COR-L47 (cell line): ENCODE data around the gene NUP98.
"Not testable (repeated sequence)": the region's sequence is repeated elsewhere in the genome, so short reads cannot be mapped to it uniquely, and the experiment has no call there.

Source experiments
- DNase-seq: peaks from one replicate; lab custom pipeline; 2025; lab: John Stamatoyannopoulos, UW

The NUP98 gene

GRCh38 chr11:3799143-3799542 lies 1.8 kb upstream of the NUP98 start:
- no peak for DNase-seq

DNA sequence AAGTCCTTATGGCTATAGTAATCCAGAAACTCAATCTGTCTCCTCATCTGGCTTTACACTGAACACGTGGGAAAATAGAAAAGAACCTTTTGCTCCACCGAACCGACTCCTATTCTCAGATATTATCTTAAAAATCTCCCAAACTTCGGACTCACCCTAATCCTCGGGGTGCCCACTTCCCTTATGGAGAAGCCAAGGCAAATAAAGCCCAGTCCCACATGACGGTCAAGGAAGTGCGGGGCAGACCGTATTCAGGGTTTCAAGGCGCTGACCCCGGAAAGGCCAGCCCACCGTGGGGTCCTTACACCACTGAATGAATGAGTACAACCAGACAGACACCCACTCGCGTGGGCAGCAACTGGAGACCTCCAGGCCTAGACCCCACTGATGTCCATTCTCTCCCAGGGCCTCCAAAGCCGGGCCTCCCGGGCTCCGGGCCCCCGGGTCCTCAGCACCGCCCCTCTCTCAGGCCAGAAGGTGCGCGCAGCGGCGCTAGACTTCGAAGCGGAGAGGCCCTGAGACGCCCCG lies 489 bp downstream of the NUP98 start:
- DNase-seq = peak; percentile 58

- DNase-seq = no peak
Observed at GRCh38 chr11:3796346-3796745, 1.0 kb downstream of the NUP98 start.

DNA sequence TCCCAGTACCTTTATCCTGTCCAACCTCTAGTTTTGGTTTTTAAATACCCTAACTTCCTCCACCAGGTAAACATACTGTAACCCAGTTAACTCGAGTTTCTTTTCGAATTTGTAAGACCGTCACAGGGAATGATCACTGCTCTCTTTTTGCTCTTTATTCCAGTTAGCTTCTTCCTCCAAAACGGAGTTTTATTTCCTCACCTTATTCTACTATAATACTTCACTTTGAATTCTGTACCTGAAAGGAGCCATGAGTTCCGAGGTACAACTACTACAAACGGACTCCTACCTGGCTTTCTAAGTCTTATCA lies 1.4 kb downstream of the NUP98 start:
- no peak for DNase-seq

- no peak for DNase-seq
Observed at GRCh38 chr11:3795131-3796001, 2.0 kb downstream of the NUP98 start.

GRCh38 chr11:3794387-3794786 lies 3.0 kb downstream of the NUP98 start:
- DNase-seq = not testable (repeated sequence)

DNA sequence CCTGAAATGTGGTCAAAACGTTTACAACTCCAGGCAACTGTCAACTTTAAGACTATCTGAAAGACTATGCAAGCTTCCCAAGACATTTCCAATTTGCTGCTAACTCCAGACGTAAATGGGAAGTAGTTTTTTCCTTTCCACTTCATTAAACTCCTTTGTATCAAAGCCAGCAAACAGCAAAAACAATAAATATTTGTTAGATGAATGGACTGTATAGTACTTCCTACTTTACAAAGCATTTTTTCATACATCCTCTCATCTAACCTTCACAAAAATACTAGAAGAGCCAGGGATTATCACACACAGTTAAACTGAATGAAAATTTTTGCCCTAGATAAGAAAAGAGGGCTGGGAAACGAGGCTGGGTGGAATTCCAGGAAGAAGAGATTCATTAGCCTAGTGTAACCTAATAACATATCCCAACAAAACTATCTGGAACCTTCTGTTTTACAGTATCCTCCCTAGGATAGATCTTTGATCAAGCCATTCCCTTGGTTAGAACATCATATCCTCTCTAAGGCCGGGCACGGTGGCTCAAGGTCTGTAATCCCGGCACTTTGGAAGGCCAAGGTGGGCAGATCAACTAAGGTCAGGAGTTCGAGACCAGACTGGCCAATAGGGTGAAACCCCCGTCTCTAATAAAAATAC lies 10.4 kb downstream of the NUP98 start:
- DNase-seq = no peak

- no peak for DNase-seq
Observed at GRCh38 chr11:3783611-3784010, 13.7 kb downstream of the NUP98 start.

- DNase-seq = no peak
Observed at GRCh38 chr11:3782963-3783362, 14.4 kb downstream of the NUP98 start.

DNA sequence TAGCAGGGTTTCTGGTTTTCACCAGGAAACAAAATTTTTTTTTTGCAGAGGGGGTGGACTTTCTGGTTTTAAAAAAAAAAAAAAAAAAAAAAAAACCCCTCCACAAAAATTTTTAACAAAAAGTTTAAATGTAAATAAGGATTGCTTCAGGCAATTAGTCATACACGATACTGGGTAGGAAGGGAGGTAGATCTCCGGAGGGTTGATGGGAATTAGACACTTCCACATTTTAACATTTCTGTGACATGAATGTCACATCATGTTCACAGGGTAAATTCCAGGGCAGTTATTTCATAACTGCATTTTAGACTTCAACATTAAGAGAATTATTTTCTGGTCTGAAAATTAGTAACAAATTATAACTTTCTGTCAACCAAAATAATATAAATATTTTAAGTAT lies 15.9 kb downstream of the NUP98 start:
- DNase-seq = no peak

DNA sequence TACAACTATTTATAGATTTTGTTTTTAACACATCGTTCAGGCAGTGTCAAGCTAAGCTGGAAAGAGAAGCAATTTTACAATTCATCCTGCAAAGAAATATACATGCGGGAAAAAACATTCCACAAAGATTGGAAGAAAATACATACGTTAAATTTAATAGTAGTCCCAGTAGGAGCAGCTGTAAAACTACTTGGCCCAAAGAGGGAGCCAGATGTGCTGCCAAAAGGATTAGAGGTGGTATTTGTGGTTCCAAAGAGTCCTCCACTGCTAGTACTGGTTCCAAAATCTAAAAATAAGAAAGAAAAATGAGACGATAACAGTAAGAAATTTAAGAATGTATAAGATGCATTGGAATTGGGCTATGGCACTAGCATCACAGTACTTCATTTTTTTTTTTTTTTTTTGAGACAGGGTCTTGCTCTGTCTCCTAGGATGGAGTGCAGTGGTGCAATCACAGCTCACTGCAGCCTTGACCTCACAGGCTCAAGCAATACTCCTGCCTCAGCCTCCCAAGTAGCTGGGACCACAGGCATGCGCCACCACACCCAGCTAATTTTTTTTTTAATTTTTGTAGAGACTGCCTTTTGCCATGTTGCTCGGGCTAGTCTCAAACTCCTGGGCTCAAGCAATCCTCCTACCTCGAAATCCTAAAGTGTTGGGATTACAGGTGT lies 21.5 kb downstream of the NUP98 start:
- DNase-seq = no peak

GRCh38 chr11:3773180-3773579 lies 24.2 kb downstream of the NUP98 start:
- no peak for DNase-seq

DNA sequence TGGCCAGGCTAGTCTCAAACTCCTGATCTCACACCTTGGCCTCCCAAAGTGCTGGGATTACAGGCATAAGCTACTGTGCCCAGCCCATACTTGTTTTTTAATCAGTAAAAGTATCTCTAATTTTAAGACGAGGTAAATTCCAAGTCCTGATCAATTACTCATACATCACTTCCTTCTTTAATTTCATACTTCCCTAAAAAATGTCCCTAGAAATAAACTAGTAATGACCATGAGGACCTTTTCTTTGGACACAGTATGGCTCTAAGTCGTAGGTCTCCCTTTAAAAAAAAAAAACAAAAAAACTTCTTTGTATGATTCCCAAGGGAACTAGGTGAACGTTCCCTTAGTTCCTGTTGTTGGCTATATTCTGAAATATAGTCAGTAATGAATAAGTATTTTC lies 29.8 kb downstream of the NUP98 start:
- no peak for DNase-seq

- not testable (repeated sequence) for DNase-seq
Observed at GRCh38 chr11:3766836-3767235, 30.5 kb downstream of the NUP98 start.

GRCh38 chr11:3764266-3764665 lies 33.1 kb downstream of the NUP98 start:
- DNase-seq = no peak

GRCh38 chr11:3755151-3755550 lies 42.2 kb downstream of the NUP98 start:
- no peak for DNase-seq

DNA sequence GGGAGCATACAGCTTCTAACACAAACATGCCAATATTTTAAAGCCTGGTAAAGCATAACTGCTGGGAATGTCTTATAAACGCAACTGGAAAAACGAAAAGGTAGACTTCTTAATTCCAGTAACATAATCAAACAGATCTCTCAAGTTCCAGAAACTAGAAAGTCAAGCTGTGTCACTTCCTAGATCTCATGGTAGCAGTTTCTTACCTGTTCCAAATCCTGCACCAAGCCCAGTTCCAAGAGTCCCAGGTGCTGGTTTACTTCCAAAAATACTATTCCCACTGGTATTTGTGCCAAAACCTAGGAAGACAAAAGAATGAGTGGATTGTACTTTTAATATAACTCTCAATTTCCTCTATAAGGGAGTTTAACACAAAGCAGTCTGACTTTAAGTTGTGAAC lies 44.2 kb downstream of the NUP98 start:
- no peak for DNase-seq

GRCh38 chr11:3747704-3748103 lies 49.6 kb downstream of the NUP98 start:
- DNase-seq = no peak

DNA sequence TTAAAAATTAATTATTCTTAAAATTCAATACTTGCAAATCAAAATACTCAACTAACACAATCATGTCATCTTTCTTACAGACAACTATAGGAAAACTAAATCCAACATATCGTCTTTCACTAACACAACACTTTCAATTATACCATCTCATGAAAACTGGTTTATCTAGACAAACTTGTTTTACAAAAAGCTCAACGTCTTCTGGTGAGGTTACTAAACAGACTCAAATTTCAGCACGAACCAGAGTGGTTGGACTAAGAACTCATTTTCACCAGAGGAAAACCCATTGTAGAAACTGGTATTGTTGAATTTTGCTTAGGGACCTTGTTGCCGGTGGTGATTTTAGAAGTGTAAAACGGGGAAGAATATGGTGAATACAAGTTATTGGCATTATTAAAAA lies 52.2 kb downstream of the NUP98 start:
- no peak for DNase-seq

- DNase-seq = no peak
Observed at GRCh38 chr11:3738723-3739122, 58.6 kb downstream of the NUP98 start.

GRCh38 chr11:3738241-3738640 lies 59.1 kb downstream of the NUP98 start:
- no peak for DNase-seq

GRCh38 chr11:3737386-3737933 lies 59.9 kb downstream of the NUP98 start:
- DNase-seq = no peak

DNA sequence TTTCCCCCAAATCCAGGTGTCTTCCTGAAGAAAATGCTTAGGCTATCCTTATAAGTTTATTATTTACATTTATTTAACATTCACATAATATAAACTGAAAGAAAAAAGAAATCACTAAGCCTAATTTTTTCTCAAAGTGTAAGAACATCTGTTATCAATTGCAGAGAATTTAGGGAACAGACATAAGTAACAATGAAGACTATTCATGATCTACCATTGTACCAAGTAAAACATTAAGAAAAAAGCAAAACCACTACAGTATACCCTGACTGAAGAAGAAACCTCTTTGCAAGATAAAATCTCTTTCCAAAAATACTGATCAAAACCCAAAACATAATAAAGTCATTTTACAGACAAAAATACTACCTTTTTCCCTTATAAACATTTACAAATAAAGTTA lies 60.5 kb downstream of the NUP98 start:
- DNase-seq = no peak
